GM23338 (cell line): Measurements from ENCODE around the gene FSIP1.

ENCODE experiments used
- CREB1 ChIP-seq: fragments of 250-450 bp; sonication (Bioruptor Pico); IDR thresholded peaks from 2 replicates; pipeline ENCODE4 v1.5.0; 2020; ENCODE audit warnings: low read depth, mild to moderate bottlenecking, moderate library complexity
- EZH2 ChIP-seq: fragments of 200-600 bp; sonication (generic); IDR thresholded peaks from one replicate; pipeline ENCODE4 v1.8.0; 2017; ENCODE audit warnings: antibody characterized with exemption, mild to moderate bottlenecking, low read depth; ENCODE audit not compliant: unreplicated experiment
- EZH2phosphoT487 ChIP-seq: fragments of 200-600 bp; sonication (generic); IDR thresholded peaks from one replicate; pipeline ENCODE4 v1.8.1; 2018; ENCODE audit warnings: antibody characterized with exemption; ENCODE audit not compliant: unreplicated experiment
- JUNB ChIP-seq: IDR thresholded peaks from one replicate; pipeline ENCODE4 v1.6.1; 2016; ENCODE audit warnings: antibody characterized with exemption; ENCODE audit not compliant: unreplicated experiment
- NANOG ChIP-seq: IDR thresholded peaks from 2 replicates; pipeline ENCODE4 v1.6.1; 2016; ENCODE audit warnings: antibody characterized with exemption, borderline replicate concordance
- POLR2AphosphoS5 ChIP-seq: IDR thresholded peaks from 2 replicates; pipeline ENCODE4 v1.6.1; 2016; ENCODE audit warnings: antibody characterized with exemption, low read depth
- STAT1 ChIP-seq: IDR thresholded peaks from one replicate; pipeline ENCODE4 v1.6.1; 2016; ENCODE audit warnings: antibody characterized with exemption; ENCODE audit not compliant: unreplicated experiment
- ZNF114 ChIP-seq: fragments of 250-450 bp; sonication (Bioruptor Pico); IDR thresholded peaks from 2 replicates; pipeline ENCODE4 v1.5.0; 2020; ENCODE audit warnings: mild to moderate bottlenecking, moderate library complexity
- ZNF331 ChIP-seq: fragments of 250-450 bp; sonication (Bioruptor Pico); IDR thresholded peaks from 2 replicates; pipeline ENCODE4 v1.5.0; 2020; ENCODE audit warnings: low read depth, mild to moderate bottlenecking, moderate library complexity
- TF ChIP-seq, protein P1 (sequence below), 2 experiments: fragments of 200-600 bp in 1 of 2; sonication (generic) in 1 of 2; conservative IDR thresholded peaks; 2 replicates each; pipeline versions ENCODE4 v1.5.1 to v1.6.1; 2016 to 2017; ENCODE audit warnings: antibody characterized with exemption in 2 of 2, low read depth in 2 of 2, mild to moderate bottlenecking in 2 of 2, moderate library complexity in 1 of 2
- TF ChIP-seq, protein P2 (sequence below): IDR thresholded peaks from one replicate; pipeline ENCODE4 v1.6.1; 2018; ENCODE audit warnings: antibody characterized with exemption; ENCODE audit not compliant: unreplicated experiment
- TF ChIP-seq, protein P3 (sequence below): fragments of 250-450 bp; sonication (Bioruptor Pico); IDR thresholded peaks from 2 replicates; pipeline ENCODE4 v1.5.0; 2020; ENCODE audit warnings: mild to moderate bottlenecking, moderate library complexity
- TF ChIP-seq, protein P4 (sequence below): IDR thresholded peaks from 2 replicates; pipeline ENCODE4 v1.6.1; 2016; ENCODE audit warnings: antibody characterized with exemption

DNA sequence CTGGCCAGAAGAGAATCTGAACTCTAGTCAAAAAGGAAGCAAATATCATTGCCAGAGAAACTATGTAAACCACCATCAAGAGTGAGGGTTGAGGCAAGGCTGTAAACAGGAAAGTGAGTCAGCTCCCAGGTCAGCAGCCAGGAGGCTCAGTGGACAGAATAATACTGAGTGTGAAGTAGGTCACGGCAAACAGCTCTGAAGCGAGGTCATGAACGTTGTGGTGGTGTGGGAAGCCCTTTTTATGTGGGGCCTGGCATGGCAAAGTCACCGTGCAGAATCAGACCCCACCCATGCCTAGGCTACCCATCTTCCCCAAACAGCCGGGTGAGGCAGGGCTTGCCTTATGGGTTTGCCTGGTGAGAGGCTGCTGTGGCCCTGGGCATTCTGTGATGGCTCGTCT, 157.8 kb downstream of the FSIP1 start:
- TF ChIP-seq JUNB, result no peak
- TF ChIP-seq EZH2phosphoT487, result no peak
- TF ChIP-seq POLR2AphosphoS5, result no peak
- TF ChIP-seq, protein P1, sequence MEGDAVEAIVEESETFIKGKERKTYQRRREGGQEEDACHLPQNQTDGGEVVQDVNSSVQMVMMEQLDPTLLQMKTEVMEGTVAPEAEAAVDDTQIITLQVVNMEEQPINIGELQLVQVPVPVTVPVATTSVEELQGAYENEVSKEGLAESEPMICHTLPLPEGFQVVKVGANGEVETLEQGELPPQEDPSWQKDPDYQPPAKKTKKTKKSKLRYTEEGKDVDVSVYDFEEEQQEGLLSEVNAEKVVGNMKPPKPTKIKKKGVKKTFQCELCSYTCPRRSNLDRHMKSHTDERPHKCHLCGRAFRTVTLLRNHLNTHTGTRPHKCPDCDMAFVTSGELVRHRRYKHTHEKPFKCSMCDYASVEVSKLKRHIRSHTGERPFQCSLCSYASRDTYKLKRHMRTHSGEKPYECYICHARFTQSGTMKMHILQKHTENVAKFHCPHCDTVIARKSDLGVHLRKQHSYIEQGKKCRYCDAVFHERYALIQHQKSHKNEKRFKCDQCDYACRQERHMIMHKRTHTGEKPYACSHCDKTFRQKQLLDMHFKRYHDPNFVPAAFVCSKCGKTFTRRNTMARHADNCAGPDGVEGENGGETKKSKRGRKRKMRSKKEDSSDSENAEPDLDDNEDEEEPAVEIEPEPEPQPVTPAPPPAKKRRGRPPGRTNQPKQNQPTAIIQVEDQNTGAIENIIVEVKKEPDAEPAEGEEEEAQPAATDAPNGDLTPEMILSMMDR (conservative IDR thresholded peaks at IDR 0.05; ENCODE audit: low read depth in 2 of 2), result no peak
- no peak for TF ChIP-seq STAT1
- no peak for TF ChIP-seq ZNF331 (CRISPR knock-in tag)
- TF ChIP-seq EZH2, result no peak
- TF ChIP-seq, protein P2, sequence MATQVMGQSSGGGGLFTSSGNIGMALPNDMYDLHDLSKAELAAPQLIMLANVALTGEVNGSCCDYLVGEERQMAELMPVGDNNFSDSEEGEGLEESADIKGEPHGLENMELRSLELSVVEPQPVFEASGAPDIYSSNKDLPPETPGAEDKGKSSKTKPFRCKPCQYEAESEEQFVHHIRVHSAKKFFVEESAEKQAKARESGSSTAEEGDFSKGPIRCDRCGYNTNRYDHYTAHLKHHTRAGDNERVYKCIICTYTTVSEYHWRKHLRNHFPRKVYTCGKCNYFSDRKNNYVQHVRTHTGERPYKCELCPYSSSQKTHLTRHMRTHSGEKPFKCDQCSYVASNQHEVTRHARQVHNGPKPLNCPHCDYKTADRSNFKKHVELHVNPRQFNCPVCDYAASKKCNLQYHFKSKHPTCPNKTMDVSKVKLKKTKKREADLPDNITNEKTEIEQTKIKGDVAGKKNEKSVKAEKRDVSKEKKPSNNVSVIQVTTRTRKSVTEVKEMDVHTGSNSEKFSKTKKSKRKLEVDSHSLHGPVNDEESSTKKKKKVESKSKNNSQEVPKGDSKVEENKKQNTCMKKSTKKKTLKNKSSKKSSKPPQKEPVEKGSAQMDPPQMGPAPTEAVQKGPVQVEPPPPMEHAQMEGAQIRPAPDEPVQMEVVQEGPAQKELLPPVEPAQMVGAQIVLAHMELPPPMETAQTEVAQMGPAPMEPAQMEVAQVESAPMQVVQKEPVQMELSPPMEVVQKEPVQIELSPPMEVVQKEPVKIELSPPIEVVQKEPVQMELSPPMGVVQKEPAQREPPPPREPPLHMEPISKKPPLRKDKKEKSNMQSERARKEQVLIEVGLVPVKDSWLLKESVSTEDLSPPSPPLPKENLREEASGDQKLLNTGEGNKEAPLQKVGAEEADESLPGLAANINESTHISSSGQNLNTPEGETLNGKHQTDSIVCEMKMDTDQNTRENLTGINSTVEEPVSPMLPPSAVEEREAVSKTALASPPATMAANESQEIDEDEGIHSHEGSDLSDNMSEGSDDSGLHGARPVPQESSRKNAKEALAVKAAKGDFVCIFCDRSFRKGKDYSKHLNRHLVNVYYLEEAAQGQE, result no peak
- TF ChIP-seq, protein P3, sequence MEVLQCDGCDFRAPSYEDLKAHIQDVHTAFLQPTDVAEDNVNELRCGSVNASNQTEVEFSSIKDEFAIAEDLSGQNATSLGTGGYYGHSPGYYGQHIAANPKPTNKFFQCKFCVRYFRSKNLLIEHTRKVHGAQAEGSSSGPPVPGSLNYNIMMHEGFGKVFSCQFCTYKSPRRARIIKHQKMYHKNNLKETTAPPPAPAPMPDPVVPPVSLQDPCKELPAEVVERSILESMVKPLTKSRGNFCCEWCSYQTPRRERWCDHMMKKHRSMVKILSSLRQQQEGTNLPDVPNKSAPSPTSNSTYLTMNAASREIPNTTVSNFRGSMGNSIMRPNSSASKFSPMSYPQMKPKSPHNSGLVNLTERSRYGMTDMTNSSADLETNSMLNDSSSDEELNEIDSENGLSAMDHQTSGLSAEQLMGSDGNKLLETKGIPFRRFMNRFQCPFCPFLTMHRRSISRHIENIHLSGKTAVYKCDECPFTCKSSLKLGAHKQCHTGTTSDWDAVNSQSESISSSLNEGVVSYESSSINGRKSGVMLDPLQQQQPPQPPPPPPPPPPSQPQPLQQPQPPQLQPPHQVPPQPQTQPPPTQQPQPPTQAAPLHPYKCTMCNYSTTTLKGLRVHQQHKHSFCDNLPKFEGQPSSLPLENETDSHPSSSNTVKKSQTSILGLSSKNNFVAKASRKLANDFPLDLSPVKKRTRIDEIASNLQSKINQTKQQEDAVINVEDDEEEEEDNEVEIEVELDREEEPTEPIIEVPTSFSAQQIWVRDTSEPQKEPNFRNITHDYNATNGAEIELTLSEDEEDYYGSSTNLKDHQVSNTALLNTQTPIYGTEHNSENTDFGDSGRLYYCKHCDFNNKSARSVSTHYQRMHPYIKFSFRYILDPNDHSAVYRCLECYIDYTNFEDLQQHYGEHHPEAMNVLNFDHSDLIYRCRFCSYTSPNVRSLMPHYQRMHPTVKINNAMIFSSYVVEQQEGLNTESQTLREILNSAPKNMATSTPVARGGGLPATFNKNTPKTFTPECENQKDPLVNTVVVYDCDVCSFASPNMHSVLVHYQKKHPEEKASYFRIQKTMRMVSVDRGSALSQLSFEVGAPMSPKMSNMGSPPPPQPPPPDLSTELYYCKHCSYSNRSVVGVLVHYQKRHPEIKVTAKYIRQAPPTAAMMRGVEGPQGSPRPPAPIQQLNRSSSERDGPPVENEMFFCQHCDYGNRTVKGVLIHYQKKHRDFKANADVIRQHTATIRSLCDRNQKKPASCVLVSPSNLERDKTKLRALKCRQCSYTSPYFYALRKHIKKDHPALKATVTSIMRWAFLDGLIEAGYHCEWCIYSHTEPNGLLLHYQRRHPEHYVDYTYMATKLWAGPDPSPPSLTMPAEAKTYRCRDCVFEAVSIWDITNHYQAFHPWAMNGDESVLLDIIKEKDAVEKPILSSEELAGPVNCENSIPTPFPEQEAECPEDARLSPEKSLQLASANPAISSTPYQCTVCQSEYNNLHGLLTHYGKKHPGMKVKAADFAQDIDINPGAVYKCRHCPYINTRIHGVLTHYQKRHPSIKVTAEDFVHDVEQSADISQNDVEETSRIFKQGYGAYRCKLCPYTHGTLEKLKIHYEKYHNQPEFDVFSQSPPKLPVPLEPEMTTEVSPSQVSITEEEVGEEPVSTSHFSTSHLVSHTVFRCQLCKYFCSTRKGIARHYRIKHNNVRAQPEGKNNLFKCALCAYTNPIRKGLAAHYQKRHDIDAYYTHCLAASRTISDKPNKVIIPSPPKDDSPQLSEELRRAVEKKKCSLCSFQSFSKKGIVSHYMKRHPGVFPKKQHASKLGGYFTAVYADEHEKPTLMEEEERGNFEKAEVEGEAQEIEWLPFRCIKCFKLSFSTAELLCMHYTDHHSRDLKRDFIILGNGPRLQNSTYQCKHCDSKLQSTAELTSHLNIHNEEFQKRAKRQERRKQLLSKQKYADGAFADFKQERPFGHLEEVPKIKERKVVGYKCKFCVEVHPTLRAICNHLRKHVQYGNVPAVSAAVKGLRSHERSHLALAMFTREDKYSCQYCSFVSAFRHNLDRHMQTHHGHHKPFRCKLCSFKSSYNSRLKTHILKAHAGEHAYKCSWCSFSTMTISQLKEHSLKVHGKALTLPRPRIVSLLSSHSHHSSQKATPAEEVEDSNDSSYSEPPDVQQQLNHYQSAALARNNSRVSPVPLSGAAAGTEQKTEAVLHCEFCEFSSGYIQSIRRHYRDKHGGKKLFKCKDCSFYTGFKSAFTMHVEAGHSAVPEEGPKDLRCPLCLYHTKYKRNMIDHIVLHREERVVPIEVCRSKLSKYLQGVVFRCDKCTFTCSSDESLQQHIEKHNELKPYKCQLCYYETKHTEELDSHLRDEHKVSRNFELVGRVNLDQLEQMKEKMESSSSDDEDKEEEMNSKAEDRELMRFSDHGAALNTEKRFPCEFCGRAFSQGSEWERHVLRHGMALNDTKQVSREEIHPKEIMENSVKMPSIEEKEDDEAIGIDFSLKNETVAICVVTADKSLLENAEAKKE, result no peak
- TF ChIP-seq, protein P4, sequence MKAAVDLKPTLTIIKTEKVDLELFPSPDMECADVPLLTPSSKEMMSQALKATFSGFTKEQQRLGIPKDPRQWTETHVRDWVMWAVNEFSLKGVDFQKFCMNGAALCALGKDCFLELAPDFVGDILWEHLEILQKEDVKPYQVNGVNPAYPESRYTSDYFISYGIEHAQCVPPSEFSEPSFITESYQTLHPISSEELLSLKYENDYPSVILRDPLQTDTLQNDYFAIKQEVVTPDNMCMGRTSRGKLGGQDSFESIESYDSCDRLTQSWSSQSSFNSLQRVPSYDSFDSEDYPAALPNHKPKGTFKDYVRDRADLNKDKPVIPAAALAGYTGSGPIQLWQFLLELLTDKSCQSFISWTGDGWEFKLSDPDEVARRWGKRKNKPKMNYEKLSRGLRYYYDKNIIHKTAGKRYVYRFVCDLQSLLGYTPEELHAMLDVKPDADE, result no peak
- no peak for TF ChIP-seq CREB1
- no peak for TF ChIP-seq NANOG
- no peak for TF ChIP-seq ZNF114 (CRISPR knock-in tag)
